NT2/D1 (cell line): ENCODE measurements around the gene FEM1B.

Experiments used
- YY1 ChIP-seq: IDR thresholded peaks from 2 replicates; pipeline ENCODE4 v1.6.1; 2011; ENCODE audit not compliant: insufficient read length, insufficient read depth
- ZNF274 ChIP-seq: IDR thresholded peaks from 2 replicates; pipeline ENCODE4 v1.6.1; 2011; ENCODE audit warnings: mild to moderate bottlenecking, low read depth, low read length

DNA sequence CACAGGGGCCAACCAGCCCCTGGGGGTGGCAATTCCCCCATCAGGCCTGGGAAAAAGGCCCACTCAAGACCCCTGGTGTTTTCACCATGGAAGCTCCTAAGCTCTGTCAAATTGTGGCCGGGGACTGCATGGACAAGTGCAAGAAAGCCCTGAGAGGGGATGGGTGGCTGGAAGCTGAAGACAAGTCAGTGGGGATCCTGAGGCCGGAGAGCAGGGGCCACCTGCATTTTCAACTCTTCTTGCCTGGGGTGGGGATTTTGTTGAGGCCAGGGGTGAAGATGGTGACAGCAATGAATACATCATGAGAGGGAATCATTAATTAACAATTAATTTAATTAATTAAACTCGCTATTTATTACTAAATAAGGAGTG is 33.9 kb downstream of the FEM1B start:
- TF ChIP-seq ZNF274 = no peak
- TF ChIP-seq YY1 = no peak
